Astrocyte (in vitro differentiated cells and primary cell): Measurements from ENCODE around the gene CRELD2. TPM values are rescaled to one million over a fixed set of nuclear protein-coding genes. Genes with fewer than 3 reads are reported as not detected.

Source experiments
- DNase-seq: peaks from one replicate; pipeline ENCODE4 v3.0.0-alpha.2; 2010; ENCODE audit warnings: low read depth
- FAIRE-seq: peaks from 2 replicates; lab custom pipeline; 2011; peaks lifted over from hg19 to GRCh38; lab: Jason Lieb, UNC
- H2AFZ ChIP-seq: 2 replicates; pipeline ENCODE4 v1.6.0; 2012; ENCODE audit warnings: low read depth, low read length, inconsistent platforms
- H3K27ac ChIP-seq: 2 replicates; pipeline ENCODE4 v1.5.1; 2011; ENCODE audit warnings: low read depth, low read length, inconsistent platforms
- H3K27me3 ChIP-seq: 2 replicates; pipeline ENCODE4 v1.6.0; 2011; ENCODE audit warnings: low read length, inconsistent platforms; ENCODE audit not compliant: insufficient read depth
- H3K36me3 ChIP-seq: 2 replicates; pipeline ENCODE4 v1.5.1; 2011; ENCODE audit warnings: low read length, inconsistent platforms; ENCODE audit not compliant: insufficient read depth
- H3K4me1 ChIP-seq: 2 replicates; pipeline ENCODE4 v1.5.1; 2011; ENCODE audit warnings: low read length, inconsistent platforms; ENCODE audit not compliant: insufficient read depth
- H3K4me2 ChIP-seq: 2 replicates; pipeline ENCODE4 v1.6.0; 2012; ENCODE audit warnings: low read length, inconsistent platforms
- H3K4me3 ChIP-seq: 2 replicates; pipeline ENCODE4 v1.5.1; 2011; ENCODE audit warnings: low read depth, mild to moderate bottlenecking, low read length, inconsistent platforms; ENCODE audit not compliant: insufficient read depth
- H3K79me2 ChIP-seq: 2 replicates; pipeline ENCODE4 v1.6.0; 2012; ENCODE audit warnings: mild to moderate bottlenecking, low read length, inconsistent platforms; ENCODE audit not compliant: insufficient read depth
- H3K9ac ChIP-seq: 2 replicates; pipeline ENCODE4 v1.6.0; 2012; ENCODE audit warnings: mild to moderate bottlenecking, low read length, inconsistent platforms
- H3K9me3 ChIP-seq: 2 replicates; pipeline ENCODE4 v1.5.1; 2012; ENCODE audit warnings: low read depth, mild to moderate bottlenecking, low read length, inconsistent platforms; ENCODE audit not compliant: insufficient read depth
- H4K20me1 ChIP-seq: 2 replicates; pipeline ENCODE4 v1.6.0; 2012; ENCODE audit warnings: low read length, inconsistent platforms; ENCODE audit not compliant: insufficient read depth
- H3K27ac Mint-ChIP-seq: one replicate; pipeline ENCODE4 v1.8.0; 2021; ENCODE audit warnings: mild to moderate bottlenecking, mixed read lengths; ENCODE audit not compliant: unreplicated experiment
- H3K27me3 Mint-ChIP-seq: one replicate; pipeline ENCODE4 v1.8.0; 2021; ENCODE audit warnings: low read depth, mixed read lengths; ENCODE audit not compliant: unreplicated experiment
- H3K36me3 Mint-ChIP-seq: one replicate; pipeline ENCODE4 v1.8.0; 2021; ENCODE audit warnings: low read depth, mixed read lengths; ENCODE audit not compliant: unreplicated experiment
- H3K4me1 Mint-ChIP-seq: one replicate; pipeline ENCODE4 v1.8.0; 2021; ENCODE audit warnings: low read depth, mixed read lengths; ENCODE audit not compliant: unreplicated experiment
- H3K4me3 Mint-ChIP-seq: one replicate; pipeline ENCODE4 v1.8.0; 2021; ENCODE audit warnings: mild to moderate bottlenecking, moderate library complexity, mixed read lengths; ENCODE audit not compliant: unreplicated experiment
- H3K9me3 Mint-ChIP-seq: one replicate; pipeline ENCODE4 v1.8.0; 2021; ENCODE audit warnings: mild to moderate bottlenecking, mixed read lengths; ENCODE audit not compliant: unreplicated experiment
- EZH2 ChIP-seq: IDR thresholded peaks from 2 replicates; pipeline ENCODE4 v1.6.1; 2012; ENCODE audit warnings: mild to moderate bottlenecking, low read length, inconsistent platforms; ENCODE audit not compliant: insufficient read depth
- total RNA-seq: library from RNA; stranded (reverse); gene quantifications from 2 replicates; pipeline ENCODE4 v1.2.1, GENCODE V29; 2021
- TF ChIP-seq, protein P1 (sequence below): IDR thresholded peaks from 2 replicates; pipeline ENCODE4 v1.5.1; 2011; ENCODE audit warnings: low read depth, mild to moderate bottlenecking, inconsistent platforms, low read length, moderate library complexity; ENCODE audit not compliant: insufficient read depth

CRELD2 gene
- total RNA-seq, 1 donor from 2014 or later = 49.6 TPM

DNA sequence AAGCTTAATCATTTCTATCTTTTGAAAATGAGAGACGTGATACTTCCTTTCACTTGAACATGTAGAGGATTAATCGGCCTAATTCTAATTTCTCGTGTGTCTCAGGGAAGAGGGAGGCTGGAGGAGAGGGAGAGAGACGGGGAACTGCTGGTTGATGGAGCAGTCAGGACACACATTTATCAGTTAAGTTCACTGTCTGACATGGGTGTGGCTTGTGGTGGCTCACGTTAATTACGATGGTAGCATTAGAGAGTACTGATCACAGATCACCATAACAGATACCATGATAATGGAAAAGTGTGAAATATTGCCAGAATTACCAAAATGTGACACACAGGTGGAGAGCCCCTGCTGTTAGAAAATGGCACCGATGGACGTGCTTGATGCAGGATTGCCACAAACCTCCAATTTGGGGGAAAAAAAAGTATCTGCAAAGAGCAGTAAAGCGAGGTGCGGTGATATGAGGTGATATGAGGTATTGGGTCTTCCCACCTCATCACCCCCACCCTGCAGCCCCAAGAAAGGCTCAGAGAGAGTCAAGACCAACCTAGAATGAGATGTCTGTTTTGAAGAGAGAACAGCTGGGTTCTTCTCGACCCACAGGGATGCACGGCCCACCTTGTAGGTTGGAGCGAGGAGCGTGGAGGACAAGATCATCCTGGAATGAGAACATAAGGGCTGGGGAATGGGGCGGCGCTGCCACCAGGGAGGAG is 45.0 kb upstream of the CRELD2 start:
- no peak for TF ChIP-seq EZH2
- TF ChIP-seq, protein P1, sequence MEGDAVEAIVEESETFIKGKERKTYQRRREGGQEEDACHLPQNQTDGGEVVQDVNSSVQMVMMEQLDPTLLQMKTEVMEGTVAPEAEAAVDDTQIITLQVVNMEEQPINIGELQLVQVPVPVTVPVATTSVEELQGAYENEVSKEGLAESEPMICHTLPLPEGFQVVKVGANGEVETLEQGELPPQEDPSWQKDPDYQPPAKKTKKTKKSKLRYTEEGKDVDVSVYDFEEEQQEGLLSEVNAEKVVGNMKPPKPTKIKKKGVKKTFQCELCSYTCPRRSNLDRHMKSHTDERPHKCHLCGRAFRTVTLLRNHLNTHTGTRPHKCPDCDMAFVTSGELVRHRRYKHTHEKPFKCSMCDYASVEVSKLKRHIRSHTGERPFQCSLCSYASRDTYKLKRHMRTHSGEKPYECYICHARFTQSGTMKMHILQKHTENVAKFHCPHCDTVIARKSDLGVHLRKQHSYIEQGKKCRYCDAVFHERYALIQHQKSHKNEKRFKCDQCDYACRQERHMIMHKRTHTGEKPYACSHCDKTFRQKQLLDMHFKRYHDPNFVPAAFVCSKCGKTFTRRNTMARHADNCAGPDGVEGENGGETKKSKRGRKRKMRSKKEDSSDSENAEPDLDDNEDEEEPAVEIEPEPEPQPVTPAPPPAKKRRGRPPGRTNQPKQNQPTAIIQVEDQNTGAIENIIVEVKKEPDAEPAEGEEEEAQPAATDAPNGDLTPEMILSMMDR = no peak
- Histone ChIP-seq H3K79me2 (peaks cover 96% of the 10 kb centered on the region), H2AFZ (no peak overlapping the region), H3K9ac (no peak overlapping the region), H3K4me1 (no peaks in the 10 kb centered on the region), H3K4me2 (no peak overlapping the region), H3K27ac (no peak overlapping the region), H3K36me3 (no peaks in the 10 kb centered on the region), H4K20me1 (peaks cover 81% of the 10 kb centered on the region), H3K4me3 (no peak overlapping the region), H3K9me3 (peaks cover 4% of the 10 kb centered on the region), H3K27me3 (no peaks in the 10 kb centered on the region)
- Mint-ChIP-seq H3K9me3 (peaks cover 17% of the 10 kb centered on the region), H3K36me3 (peaks cover 36% of the 10 kb centered on the region), H3K27me3 (no peaks in the 10 kb centered on the region), H3K4me3 (no peak overlapping the region), H3K4me1 (no peaks in the 10 kb centered on the region), H3K27ac (no peak overlapping the region)
- DNase-seq = no peak
- FAIRE-seq = no peak

DNA sequence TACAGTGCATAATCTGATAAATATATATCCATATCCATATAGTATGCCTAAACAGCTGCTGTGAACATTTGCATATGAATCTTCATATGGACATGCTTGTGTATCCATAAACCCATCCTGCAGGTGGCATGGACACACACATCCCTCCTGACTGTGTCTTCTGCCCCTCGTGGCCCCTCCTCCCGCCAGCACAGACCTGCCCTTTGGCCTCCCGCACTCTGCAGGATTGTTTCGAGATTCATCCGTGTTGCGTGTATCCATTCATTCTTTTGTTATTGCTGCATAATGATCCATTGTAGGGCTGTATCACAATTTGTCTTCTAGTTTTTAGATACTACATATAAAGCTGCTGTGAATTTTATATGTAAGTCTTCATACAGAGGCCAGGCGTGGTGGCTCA is 40.8 kb upstream of the CRELD2 start:
- H3K9me3 ChIP-seq = no peaks in the 10 kb centered on the region
- no peak overlapping the region for H3K9ac ChIP-seq
- FAIRE-seq = no peak
- H4K20me1 ChIP-seq = peaks cover 75% of the 10 kb centered on the region
- no peak overlapping the region for H3K4me3 Mint-ChIP-seq
- H2AFZ ChIP-seq = no peak overlapping the region
- H3K4me2 ChIP-seq = no peak overlapping the region
- no peak overlapping the region for H3K4me3 ChIP-seq
- TF ChIP-seq EZH2 = no peak
- TF ChIP-seq, protein P1 = no peak
- peaks cover 32% of the 10 kb centered on the region for H3K36me3 Mint-ChIP-seq
- H3K36me3 ChIP-seq = no peaks in the 10 kb centered on the region
- no peak overlapping the region for H3K27ac Mint-ChIP-seq
- no peaks in the 10 kb centered on the region for H3K9me3 Mint-ChIP-seq
- H3K27me3 ChIP-seq = no peaks in the 10 kb centered on the region
- no peak for DNase-seq
- H3K79me2 ChIP-seq = peaks cover 93% of the 10 kb centered on the region
- H3K4me1 Mint-ChIP-seq = peaks cover 6% of the 10 kb centered on the region
- peaks cover 16% of the 10 kb centered on the region for H3K4me1 ChIP-seq
- H3K27me3 Mint-ChIP-seq = no peaks in the 10 kb centered on the region
- H3K27ac ChIP-seq = no peak overlapping the region

DNA sequence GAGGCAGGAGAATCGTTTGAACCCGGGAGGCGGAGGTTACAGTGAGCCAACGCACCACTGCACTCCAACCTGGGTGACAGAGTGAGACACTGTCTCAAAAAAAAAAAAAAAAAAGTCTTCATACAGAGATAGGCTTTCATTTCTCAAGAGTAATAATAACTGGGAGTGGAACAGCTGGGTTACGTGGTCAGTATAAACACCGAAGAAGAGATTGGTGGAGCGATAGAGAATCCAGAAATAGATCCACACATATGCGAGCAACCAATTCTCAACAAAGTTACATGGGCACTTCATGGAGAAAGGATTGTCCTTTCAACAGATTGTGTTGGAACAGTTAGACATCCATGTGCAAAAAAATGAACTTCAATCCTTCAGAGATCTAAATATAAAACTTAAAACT is 40.2 kb upstream of the CRELD2 start:
- Histone ChIP-seq H3K4me2 (no peak overlapping the region), H3K4me3 (no peak overlapping the region), H3K27ac (no peak overlapping the region), H2AFZ (no peak overlapping the region), H3K79me2 (peaks cover 93% of the 10 kb centered on the region), H3K36me3 (no peaks in the 10 kb centered on the region), H3K27me3 (no peaks in the 10 kb centered on the region), H3K9me3 (no peaks in the 10 kb centered on the region), H3K9ac (no peak overlapping the region), H4K20me1 (peaks cover 75% of the 10 kb centered on the region), H3K4me1 (peaks cover 16% of the 10 kb centered on the region)
- TF ChIP-seq, protein P1 = no peak
- TF ChIP-seq EZH2 = no peak
- H3K4me1 Mint-ChIP-seq = peaks cover 12% of the 10 kb centered on the region
- peaks cover 31% of the 10 kb centered on the region for H3K36me3 Mint-ChIP-seq
- no peaks in the 10 kb centered on the region for H3K27me3 Mint-ChIP-seq
- DNase-seq (no peak), FAIRE-seq (no peak)
- H3K27ac Mint-ChIP-seq = no peak overlapping the region
- H3K4me3 Mint-ChIP-seq = no peak overlapping the region
- H3K9me3 Mint-ChIP-seq = no peaks in the 10 kb centered on the region
